HG02763 (cell line): ENCODE data around the gene IQCH.

Experiments used
- ATAC-seq: cut with Tn5 transposase; IDR thresholded peaks from one replicate; pipeline ENCODE4 v1.9.1; 2021; ENCODE audit warnings: mild to moderate bottlenecking, moderate library complexity; ENCODE audit not compliant: unreplicated experiment

Gene IQCH

GRCh38 chr15:67480741-67481140 lies 226.2 kb downstream of the IQCH start:
- ATAC-seq = no peak

GRCh38 chr15:67481680-67482079 lies 227.1 kb downstream of the IQCH start:
- ATAC-seq = no peak

- no peak for ATAC-seq
These were observed 241.0 kb downstream of the IQCH start for GRCh38 chr15:67495585-67495984.

GRCh38 chr15:67501177-67501835 lies 246.7 kb downstream of the IQCH start:
- no peak for ATAC-seq

- ATAC-seq = no peak
These were observed 247.4 kb downstream of the IQCH start for GRCh38 chr15:67501836-67502461.

GRCh38 chr15:67504056-67504455 lies 249.5 kb downstream of the IQCH start:
- no peak for ATAC-seq

GRCh38 chr15:67504796-67505195 lies 250.2 kb downstream of the IQCH start:
- no peak for ATAC-seq

- ATAC-seq = no peak
These were observed 251.3 kb downstream of the IQCH start for GRCh38 chr15:67505675-67506572.

- ATAC-seq = no peak
These were observed 252.5 kb downstream of the IQCH start for GRCh38 chr15:67506775-67507747.

- no peak for ATAC-seq
These were observed 253.8 kb downstream of the IQCH start for GRCh38 chr15:67508407-67508806.

GRCh38 chr15:67509918-67510317 lies 255.3 kb downstream of the IQCH start:
- ATAC-seq = no peak

GRCh38 chr15:67510597-67511190 lies 256.1 kb downstream of the IQCH start:
- no peak for ATAC-seq

- no peak for ATAC-seq
These were observed 257.0 kb downstream of the IQCH start for GRCh38 chr15:67511606-67512005.

- no peak for ATAC-seq
These were observed 257.6 kb downstream of the IQCH start for GRCh38 chr15:67512140-67512539.

- no peak for ATAC-seq
These were observed 258.5 kb downstream of the IQCH start for GRCh38 chr15:67512933-67513714.

- no peak for ATAC-seq
These were observed 260.5 kb downstream of the IQCH start for GRCh38 chr15:67515090-67515489.

GRCh38 chr15:67515557-67515956 lies 261.0 kb downstream of the IQCH start:
- ATAC-seq = no peak

- no peak for ATAC-seq
These were observed 265.9 kb downstream of the IQCH start for GRCh38 chr15:67520321-67521028.
